Hepatocyte (in vitro differentiated cells): ENCODE data around the gene TSPAN9. TPM values are rescaled to one million over a fixed set of nuclear protein-coding genes. Genes with fewer than 3 reads are reported as not detected.

Experiments used
- DNase-seq: peaks from one replicate; pipeline ENCODE4 v3.0.0-alpha.2; 2016; ENCODE audit warnings: low spot score
- H2AFZ ChIP-seq: fragments of 200-600 bp; sonication (generic); 2 replicates; pipeline ENCODE4 v1.6.0; 2016; ENCODE audit warnings: antibody characterized with exemption, mild to moderate bottlenecking
- H3K27ac ChIP-seq: fragments of 200-600 bp; sonication (generic); 2 replicates; pipeline ENCODE4 v1.5.1; 2016; ENCODE audit warnings: mild to moderate bottlenecking
- H3K27me3 ChIP-seq: fragments of 200-600 bp; sonication (generic); 2 replicates; pipeline ENCODE4 v1.6.1; 2016
- H3K36me3 ChIP-seq: fragments of 200-600 bp; sonication (generic); replicated peaks from 2 replicates; pipeline ENCODE4 v1.5.1; 2016; ENCODE audit warnings: low read depth; ENCODE audit not compliant: insufficient read depth
- H3K4me1 ChIP-seq: fragments of 200-600 bp; sonication (generic); 2 replicates; pipeline ENCODE4 v1.5.1; 2016; ENCODE audit warnings: mild to moderate bottlenecking, moderate library complexity; ENCODE audit not compliant: insufficient read depth
- H3K4me2 ChIP-seq: fragments of 200-600 bp; sonication (generic); 2 replicates; pipeline ENCODE4 v1.6.0; 2016
- H3K4me3 ChIP-seq: fragments of 200-600 bp; sonication (generic); 2 replicates; pipeline ENCODE4 v1.5.1; 2016; ENCODE audit warnings: mild to moderate bottlenecking
- H3K79me2 ChIP-seq: fragments of 200-600 bp; sonication (generic); 2 replicates; pipeline ENCODE4 v1.6.0; 2017; ENCODE audit warnings: mild to moderate bottlenecking
- H3K9me2 ChIP-seq: fragments of 200-600 bp; sonication (generic); replicated peaks from 2 replicates; pipeline ENCODE4 v1.6.0; 2017; ENCODE audit warnings: mild to moderate bottlenecking; ENCODE audit not compliant: insufficient read depth
- H3K9me3 ChIP-seq: fragments of 200-600 bp; sonication (generic); 2 replicates; pipeline ENCODE4 v1.5.1; 2016; ENCODE audit warnings: low read depth, mild to moderate bottlenecking
- H4K20me1 ChIP-seq: fragments of 200-600 bp; sonication (generic); 2 replicates; pipeline ENCODE4 v1.6.0; 2016; ENCODE audit warnings: mild to moderate bottlenecking; ENCODE audit not compliant: insufficient read depth, poor library complexity, severe bottlenecking
- CTCF ChIP-seq: fragments of 200-600 bp; sonication (generic); IDR thresholded peaks from 2 replicates; pipeline ENCODE4 v1.5.1; 2016; ENCODE audit warnings: antibody characterized with exemption, mild to moderate bottlenecking; ENCODE audit not compliant: poor library complexity
- EZH2 ChIP-seq: fragments of 200-600 bp; sonication (generic); IDR thresholded peaks from 2 replicates; pipeline ENCODE4 v1.6.1; 2016; ENCODE audit warnings: antibody characterized with exemption, mild to moderate bottlenecking, borderline replicate concordance
- EZH2phosphoT487 ChIP-seq: fragments of 200-600 bp; sonication (generic); IDR thresholded peaks from one replicate; pipeline ENCODE4 v1.6.1; 2018; ENCODE audit warnings: antibody characterized with exemption, mild to moderate bottlenecking, low read depth, moderate library complexity; ENCODE audit not compliant: unreplicated experiment, severe bottlenecking
- WGBS: methylation state at CpG from one replicate; pipeline ENCODE4 v1.1.6; 2016; ENCODE audit warnings: low lambda C conversion rate; ENCODE audit errors: missing lambda C conversion rate; 5-methylcytosine and 5-hydroxymethylcytosine counted together
- polyA plus RNA-seq: library from polyadenylated mRNA; unstranded; fragments of >200 nt; fragmentation: Nextera tagmentation; extraction: Ambion mirVana; gene quantifications from 2 replicates; pipeline ENCODE4 v1.2.1, GENCODE V29; 2016
- total RNA-seq: library from RNA; depleted of rRNA; stranded (reverse); fragments of >200 nt; gene quantifications from 2 replicates; pipeline ENCODE4 v1.2.3, GENCODE V29; 2014

TSPAN9 gene
- total and polyA plus RNA-seq, 2 experiments from 2014 or later = 16.6 to 38.6 TPM

- Histone ChIP-seq H3K4me1 (no peaks in the 10 kb centered on the region), H3K4me2 (no peak overlapping the region), H3K27ac (no peak overlapping the region), H3K36me3 (no peaks in the 10 kb centered on the region), H3K9me2 (no peaks in the 10 kb centered on the region), H2AFZ (no peak overlapping the region), H3K9me3 (no peaks in the 10 kb centered on the region), H3K79me2 (no peaks in the 10 kb centered on the region), H3K27me3 (no peaks in the 10 kb centered on the region), H3K4me3 (no peak overlapping the region), H4K20me1 (no peaks in the 10 kb centered on the region)
- 85% methylated on average over 1 of the region's 1 CpG for WGBS
- TF ChIP-seq EZH2phosphoT487 (no peak), EZH2 (no peak), CTCF (no peak)
- no peak for DNase-seq
These were observed 194.0 kb downstream of the TSPAN9 start for GRCh38 chr12:3271146-3271545.

- no peaks in the 10 kb centered on the region for H4K20me1 ChIP-seq
- DNase-seq = no peak
- no peak overlapping the region for H3K27ac ChIP-seq
- no peak for TF ChIP-seq EZH2phosphoT487
- TF ChIP-seq CTCF = no peak
- TF ChIP-seq EZH2 = no peak
- H2AFZ ChIP-seq = no peak overlapping the region
- H3K4me3 ChIP-seq = no peak overlapping the region
- H3K27me3 ChIP-seq = no peaks in the 10 kb centered on the region
- H3K4me2 ChIP-seq = no peak overlapping the region
- no peaks in the 10 kb centered on the region for H3K4me1 ChIP-seq
- H3K9me3 ChIP-seq = no peaks in the 10 kb centered on the region
- H3K36me3 ChIP-seq = no peaks in the 10 kb centered on the region
- H3K9me2 ChIP-seq = no peaks in the 10 kb centered on the region
- H3K79me2 ChIP-seq = no peaks in the 10 kb centered on the region
- 84% methylated on average over 6 of the region's 6 CpGs for WGBS
These were observed 194.5 kb downstream of the TSPAN9 start for GRCh38 chr12:3271639-3272038.

- no peaks in the 10 kb centered on the region for H3K9me3 ChIP-seq
- H3K27ac ChIP-seq = no peak overlapping the region
- no peaks in the 10 kb centered on the region for H3K36me3 ChIP-seq
- no peak overlapping the region for H3K4me3 ChIP-seq
- no peak for DNase-seq
- TF ChIP-seq EZH2phosphoT487 (no peak), EZH2 (no peak)
- H3K4me2 ChIP-seq = no peak overlapping the region
- no peaks in the 10 kb centered on the region for H3K4me1 ChIP-seq
- no peak overlapping the region for H2AFZ ChIP-seq
- H4K20me1 ChIP-seq = no peaks in the 10 kb centered on the region
- H3K9me2 ChIP-seq = no peaks in the 10 kb centered on the region
- H3K79me2 ChIP-seq = no peaks in the 10 kb centered on the region
- no peaks in the 10 kb centered on the region for H3K27me3 ChIP-seq
- WGBS = 95% methylated on average over 9 of the region's 9 CpGs
These were observed 195.8 kb downstream of the TSPAN9 start for GRCh38 chr12:3272958-3273357.

- H2AFZ ChIP-seq = no peak overlapping the region
These were observed 196.3 kb downstream of the TSPAN9 start for GRCh38 chr12:3273409-3273853.

More at GRCh38 chr12:3273409-3273853, 196.3 kb downstream of the TSPAN9 start:
- H3K79me2 ChIP-seq = no peaks in the 10 kb centered on the region
- no peak overlapping the region for H3K4me3 ChIP-seq
- WGBS = 94% methylated on average over 7 of the region's 7 CpGs
- no peak for TF ChIP-seq EZH2phosphoT487
- no peak for TF ChIP-seq CTCF
- TF ChIP-seq EZH2 = no peak
- no peaks in the 10 kb centered on the region for H3K9me3 ChIP-seq
- H3K9me2 ChIP-seq = no peaks in the 10 kb centered on the region
- no peaks in the 10 kb centered on the region for H3K36me3 ChIP-seq
- H3K27me3 ChIP-seq = no peaks in the 10 kb centered on the region
- DNase-seq = no peak
- H4K20me1 ChIP-seq = no peaks in the 10 kb centered on the region
- no peak overlapping the region for H3K4me2 ChIP-seq
- H3K4me1 ChIP-seq = no peaks in the 10 kb centered on the region
- no peak overlapping the region for H3K27ac ChIP-seq
